Stimulated activated CD4-positive, alpha-beta T cell treated with anti-CD3 and anti-CD28 coated beads, TNF-alpha, amount 100 ng/mL, for 4 hours (primary cell): ENCODE measurements around the gene SULT1B1.

Source experiments
- DNase-seq, 3 experiments: peaks; one replicate each; pipeline ENCODE4 v3.0.0-alpha.2; 2020; ENCODE audit warnings: low read depth in 3 of 3

The SULT1B1 gene

DNA sequence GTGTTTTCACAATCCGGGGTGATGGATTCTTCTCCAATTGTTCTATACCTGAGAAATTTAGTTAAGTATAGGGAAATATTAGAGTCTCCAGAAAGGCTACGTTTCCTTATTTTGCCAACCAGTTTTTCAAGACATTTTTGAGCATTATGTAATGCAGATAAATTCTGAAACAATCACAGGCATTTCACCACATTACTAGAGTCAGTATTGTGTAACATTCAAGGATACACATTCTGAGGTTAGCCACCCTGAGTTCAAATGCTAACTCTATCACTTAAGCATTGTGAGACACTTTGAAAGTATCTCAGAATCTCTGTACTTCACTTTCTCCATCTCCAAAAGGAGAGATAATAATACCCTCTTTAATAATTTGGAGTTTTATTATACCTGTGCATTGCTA, 10.6 kb downstream of the SULT1B1 start:
- DNase-seq = no peak

DNA sequence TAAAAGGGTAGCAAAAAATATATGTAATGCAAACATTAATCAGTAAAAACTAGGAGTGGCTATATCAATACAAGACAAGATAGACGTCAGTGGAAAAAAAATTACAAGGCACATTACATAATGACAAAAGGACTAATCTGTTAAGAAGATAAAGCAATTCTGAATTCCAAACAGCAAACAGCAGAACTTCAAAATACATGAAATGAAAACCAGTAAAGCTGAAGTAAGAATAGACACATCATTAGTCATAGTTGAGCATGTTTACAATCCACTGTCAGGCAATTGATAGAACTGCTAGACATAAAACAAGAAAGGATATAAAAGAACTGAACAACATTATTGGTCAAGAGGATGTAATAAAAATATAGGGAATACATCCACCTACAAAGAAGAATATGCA, 12.2 kb downstream of the SULT1B1 start:
- no peak for DNase-seq

DNA sequence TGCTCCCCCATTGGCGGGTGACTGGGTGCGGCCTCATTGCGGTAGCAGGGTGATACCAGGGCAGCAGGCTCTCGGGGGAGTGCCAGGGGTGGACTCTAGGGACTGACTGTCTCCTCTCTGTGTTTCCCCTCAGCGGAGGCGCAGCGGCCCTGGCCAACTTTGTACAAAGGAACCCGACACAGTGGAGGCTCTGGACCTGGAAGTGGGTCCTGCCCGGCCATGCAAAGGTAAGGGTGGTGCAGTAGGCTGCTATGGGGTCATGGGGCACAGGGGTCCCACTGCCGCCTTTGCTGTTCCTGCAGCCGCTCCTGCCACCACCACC, 16.3 kb downstream of the SULT1B1 start:
- no peak for DNase-seq

DNA sequence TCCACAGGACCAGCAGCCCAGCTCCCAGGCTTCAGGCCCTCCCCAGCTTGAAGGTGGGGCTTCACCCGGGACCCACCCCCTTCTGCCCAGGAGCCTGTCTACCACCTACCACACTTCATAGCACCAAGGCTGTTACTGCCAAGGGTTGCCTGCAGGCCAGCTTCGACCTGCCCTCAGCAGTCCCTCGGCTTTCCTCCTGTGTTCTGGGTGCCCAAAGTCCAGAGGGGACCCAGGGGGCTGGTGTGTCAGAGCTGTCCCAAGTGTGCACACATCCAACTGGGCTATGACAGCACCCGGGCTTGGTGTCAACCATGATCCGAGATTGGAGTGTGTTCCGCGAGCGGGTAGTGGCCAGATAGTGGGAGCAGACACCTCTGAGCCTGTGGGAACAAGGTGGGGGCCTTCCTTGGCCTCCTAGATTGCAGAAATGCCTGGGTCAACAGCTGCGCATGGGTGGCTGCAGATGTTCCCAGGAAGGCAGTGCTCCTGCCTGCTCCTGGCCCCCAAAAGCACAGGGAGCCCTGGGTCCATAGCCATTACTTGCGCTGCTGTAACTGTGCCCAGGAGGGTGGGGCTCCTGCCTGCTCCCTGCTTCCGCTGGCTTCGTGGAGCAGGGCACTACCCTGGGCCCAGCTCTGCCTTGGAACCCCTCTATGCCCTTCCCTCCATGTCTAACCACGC, 16.8 kb downstream of the SULT1B1 start:
- no peak for DNase-seq

DNA sequence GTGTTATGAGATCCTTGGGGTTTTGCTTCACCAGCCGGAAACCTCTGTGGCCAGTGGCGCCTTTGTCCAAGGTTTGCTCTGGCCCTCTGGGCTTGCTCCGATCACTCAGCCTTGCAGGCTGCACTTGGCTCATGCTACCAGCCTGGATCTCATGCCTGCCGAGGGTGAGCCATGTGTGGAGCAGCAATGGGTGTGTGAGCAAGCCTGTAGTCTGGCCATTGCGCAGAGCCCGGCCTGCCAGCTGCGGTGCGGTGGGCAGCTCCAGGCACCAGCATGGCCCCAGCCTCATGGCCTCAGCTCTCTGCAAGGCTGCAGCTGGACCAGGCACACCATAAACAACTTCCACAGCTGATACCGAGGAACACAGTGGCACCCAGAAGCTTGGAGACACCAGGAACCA, 17.8 kb downstream of the SULT1B1 start:
- DNase-seq = no peak

DNA sequence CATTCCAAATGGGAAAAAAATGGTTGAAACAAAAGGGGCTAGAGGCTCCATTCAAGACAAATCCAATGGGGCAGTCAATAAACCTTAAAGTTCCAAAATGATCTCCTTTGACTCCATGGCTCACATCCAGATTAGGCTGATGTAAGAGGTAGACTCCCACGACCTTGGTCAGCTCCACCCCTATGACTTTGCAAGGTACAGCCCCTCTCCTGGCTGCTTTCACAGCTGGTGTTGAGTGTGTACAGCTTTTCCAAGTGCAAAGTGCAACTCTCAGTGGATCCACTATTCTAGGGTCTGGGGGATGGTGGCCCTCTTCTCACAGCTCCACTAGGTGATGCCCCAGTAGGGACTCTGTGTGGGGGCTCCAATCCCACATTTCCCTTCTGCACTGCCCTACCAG, 21.5 kb downstream of the SULT1B1 start:
- no peak for DNase-seq

DNA sequence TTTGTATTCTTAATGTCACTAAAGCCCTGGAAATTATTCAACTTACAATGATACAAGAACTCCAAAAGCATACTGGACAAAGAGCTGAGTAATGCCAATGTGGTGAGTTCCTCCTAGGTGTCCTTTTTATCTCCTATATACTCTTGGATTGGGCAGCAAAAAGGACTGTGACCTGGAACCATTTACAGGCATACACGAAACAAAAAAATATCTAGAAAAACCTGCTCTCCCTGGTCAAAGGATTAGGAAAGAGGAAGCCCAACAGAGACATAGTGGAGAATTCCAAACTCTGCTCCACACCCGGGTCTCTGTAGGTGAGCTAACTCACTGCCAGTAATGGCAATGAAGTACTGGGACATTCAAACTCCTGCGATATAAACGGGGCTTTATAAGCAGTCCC, 25.3 kb downstream of the SULT1B1 start:
- DNase-seq = no peak

DNA sequence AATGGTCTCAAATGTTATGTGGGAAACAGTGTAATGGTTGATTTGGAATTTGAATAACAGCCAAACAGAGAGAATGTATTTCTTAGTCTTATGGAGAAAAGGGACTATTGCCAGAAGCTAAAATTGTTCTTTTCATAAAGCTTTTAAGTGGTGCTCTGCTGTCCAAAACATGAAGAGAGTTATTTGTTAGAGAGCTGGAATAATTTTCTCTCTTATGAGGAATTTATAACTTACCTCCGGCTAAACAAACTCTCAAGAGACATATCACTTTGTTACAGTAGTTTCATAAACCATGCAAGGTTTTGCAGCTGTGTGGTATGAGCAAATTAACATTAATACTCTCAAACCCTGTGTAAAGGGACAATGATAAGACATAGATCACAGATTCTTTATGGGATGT, 28.6 kb downstream of the SULT1B1 start:
- DNase-seq = no peak

DNA sequence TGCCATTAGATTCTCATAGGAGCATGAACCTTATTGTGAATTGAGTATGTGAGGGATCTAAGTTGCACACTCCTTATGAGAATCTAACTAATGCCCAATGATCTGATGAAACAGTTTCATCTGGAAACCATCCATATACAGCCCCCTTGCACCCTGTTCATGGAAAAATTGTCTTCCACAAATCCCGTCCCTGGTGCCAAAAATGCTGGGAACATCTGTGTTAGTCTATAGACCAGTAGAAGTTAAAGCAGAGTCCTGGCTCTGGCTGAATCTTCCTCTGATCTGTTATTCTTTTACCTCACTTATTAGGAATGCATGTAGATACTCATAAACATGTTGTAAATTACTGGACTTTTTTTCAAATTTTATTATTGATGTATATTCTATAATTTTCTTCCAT, 29.2 kb downstream of the SULT1B1 start:
- no peak for DNase-seq

DNA sequence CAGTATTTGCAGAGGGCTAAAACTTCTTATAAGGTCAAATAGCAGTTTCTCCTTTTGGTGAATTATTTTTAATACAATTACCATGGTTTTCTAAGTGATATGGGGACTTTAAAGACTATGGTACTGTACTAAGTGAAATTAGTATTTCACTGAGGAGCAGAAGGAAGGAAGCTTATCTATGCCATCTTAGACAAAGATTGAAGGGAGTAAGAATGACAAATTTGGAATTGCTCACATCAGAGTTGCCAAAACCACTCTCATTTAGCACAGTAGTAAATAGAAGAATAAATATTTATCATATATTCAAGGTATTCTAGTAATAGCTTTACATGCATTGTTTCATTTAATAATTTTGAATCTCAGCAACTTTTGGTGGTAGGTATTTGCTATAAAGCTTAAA, 30.4 kb downstream of the SULT1B1 start:
- DNase-seq = no peak

DNA sequence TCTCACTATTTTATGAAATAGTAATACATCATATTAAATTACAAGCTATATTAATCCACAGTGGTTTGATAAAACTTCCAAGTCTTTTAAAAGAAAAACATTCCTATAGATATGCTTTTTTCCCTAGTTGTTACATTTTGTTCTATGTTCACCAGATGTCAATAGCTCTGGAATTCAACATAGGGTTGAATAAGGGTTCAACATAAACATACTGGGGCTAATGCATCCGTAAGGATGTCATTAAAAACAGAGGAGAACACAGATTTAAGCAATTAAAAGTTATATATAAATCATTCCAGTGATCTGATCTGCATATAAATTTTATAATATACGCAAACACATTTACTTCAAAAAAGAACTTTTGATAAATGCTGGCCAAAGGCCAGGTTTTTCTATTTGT, 32.5 kb downstream of the SULT1B1 start:
- DNase-seq = no peak

DNA sequence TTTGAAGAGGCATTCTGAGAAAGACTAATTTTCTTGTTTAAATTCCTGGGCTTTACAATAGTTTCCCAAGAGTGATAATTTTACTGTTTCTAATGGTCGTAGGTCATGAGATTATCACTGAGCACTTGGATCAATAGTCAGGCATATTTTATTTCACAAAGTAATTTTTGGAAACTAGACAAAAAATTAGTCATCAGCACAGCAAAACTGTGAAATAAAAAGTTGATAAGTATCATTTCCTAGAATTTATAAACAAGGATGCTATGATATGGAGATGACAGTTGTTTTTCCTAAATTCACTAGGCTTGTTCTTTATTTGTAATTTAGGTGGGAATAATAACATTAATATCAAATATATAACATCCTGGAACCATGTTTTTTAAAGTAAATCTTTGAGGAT, 33.0 kb downstream of the SULT1B1 start:
- DNase-seq = no peak

DNA sequence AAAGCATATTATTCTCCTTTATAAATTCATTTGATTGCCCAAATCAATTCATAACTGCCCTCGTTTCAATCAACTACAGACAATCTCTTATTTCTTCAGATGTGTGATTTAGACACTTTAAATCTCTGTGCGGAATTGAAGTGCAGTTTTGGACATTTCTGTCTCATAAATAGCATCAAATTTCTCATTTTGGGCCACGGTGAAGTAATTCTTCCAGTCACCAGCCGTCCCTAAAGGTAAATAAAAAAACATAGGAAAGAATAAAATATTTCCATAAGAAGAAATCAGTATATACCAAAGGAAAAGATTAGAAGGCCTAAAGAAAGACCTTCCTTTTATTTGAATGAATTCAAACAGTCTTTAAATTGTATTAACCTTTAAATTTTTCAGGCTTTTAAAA, 33.4 kb downstream of the SULT1B1 start:
- DNase-seq = no peak

DNA sequence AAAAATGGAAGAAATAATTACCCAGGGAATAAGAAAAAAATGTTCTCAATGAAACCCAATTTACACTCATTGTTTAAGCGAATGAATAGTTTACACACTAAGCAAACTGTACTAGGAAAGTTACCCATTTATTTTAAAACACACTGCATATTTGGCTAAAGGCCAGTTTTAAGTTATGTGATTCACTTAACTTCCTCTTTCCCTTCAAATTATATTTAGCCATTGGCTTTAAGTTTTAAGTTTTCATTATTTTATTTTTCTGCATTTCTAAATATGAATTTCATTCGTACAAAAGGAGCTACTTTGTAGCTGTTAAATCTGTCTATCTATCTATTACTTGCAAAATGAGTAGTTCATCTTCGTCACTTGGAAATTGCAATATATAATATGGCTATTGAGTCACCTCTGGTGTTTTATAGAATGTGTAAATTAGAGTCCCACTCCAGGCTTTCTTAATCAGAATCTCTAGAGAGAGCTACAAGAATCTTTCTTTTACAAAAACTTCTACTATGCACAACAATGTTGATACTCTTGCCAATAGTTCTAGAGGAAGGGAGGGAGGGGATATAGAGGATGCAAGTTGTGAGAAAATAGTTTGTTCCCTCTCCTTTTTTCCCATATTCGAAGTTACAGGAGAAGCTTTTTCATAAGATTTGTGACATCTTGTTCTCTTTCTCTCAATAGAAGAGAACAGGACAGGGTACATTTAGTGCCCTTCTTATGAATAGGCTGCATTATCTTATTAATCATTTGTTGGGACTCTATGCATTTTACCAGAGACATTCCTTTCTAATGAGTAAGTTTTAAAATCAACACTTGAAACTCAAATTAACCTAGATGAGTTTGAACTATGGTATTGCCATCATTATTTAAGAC, 41.8 kb downstream of the SULT1B1 start:
- DNase-seq = no peak

DNA sequence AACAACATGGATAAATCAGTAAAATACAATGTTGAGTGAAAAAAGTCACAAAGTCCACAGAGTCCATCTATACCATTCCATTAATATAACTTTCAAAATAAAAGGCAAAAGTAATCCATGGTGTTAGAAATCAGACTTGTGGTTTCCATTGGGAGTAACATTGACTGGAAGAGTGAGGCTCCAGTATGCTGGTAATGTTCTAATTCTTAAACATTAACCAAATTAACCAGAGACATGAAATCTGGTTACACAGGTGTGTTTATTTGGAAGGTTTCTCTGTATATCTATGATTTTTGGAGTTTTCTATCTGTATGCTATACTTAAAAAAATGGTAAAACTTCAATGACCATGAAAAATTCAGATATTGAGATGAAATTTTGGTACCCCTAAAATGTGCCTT, 42.6 kb downstream of the SULT1B1 start:
- no peak for DNase-seq

DNA sequence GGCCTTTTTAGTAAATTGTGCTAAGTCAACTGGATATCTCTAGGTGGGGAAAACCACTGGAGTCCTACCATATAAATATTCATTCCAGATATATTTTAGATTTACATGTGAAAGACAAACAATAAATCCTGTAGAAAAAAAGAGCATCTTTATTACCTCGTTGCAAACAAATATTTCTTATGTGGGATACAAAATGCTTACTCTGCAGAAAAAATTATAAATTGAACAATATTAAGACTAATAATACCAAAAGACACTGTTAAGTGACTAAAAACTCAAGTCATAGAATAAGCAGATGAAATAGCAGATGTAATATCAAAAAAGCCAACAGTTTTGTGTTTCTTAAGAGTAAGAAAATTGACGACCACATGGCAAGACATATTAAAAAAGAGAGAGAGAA, 43.8 kb downstream of the SULT1B1 start:
- no peak for DNase-seq

DNA sequence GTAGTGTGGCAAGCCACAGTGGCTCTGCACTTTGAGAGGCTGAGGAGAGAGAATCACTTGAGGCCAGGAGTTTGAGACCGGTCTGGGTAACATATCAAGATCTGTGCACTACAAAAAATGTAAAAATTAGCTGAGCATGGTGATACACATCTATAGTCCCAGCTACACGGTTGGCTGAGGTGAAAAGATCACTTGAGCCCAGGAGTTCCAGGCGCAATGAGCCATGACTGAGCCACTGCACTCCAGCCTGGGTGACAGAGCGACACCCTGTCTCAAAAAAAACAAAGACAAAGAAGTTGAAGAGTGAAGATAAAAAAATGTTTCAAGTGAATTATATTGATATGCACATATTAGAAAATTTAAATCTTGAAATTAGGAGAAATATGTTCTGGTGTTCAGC, 46.3 kb downstream of the SULT1B1 start:
- no peak for DNase-seq

DNA sequence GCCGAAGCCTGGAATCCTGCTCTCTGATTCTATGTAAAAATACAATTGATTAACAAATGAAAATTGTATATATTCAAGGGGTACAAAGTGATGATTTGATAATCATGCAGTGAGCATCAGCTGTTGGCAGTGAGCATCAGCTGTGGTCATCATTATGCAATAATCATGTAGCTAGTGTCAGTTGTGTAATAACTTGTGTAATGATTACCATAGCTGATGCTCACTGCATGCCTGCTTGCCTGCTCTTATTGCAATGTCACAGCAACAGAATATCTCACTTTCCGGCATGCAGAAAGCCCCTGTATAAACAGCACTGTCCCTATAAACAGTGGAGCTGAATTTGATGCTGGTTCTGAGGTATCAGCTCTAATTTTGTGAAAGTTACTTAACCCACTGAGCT, 46.8 kb downstream of the SULT1B1 start:
- no peak for DNase-seq

DNA sequence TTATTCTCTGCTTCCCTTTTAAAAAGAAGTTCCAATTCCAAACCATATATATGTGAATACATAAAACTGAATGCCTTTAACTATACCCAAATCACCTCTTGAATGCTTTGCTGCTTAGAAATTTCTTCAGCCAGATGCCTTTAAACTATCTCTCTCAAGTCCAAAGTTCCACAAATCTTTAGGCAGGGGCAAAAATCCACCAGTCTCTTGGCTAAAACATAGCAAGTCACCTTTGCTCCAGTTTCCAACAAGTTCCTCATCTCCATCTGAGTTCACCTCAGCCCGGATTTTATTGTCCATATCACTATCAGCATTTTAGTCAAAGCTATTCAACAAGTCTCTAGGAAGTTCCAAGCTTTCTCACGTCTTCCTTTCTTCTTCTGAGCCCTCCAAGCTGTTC, 49.8 kb downstream of the SULT1B1 start:
- no peak for DNase-seq

DNA sequence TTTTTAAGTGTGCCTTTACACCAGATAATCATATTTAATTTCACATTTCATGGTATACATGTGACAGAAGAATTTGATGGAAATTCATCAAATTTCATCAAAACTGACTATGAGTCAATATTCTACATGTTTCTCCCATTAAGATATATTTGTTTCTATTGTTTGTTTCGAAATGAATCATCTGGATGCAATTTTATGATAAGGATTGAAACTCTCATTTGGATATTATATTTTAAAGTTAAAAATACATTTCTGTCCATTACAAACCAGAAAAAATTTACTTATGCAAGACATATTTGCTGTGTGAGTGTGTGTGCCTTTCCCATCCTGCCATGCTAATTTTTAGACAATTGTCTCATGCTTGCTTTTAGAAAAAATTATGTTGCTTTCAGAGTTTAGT, 52.2 kb downstream of the SULT1B1 start:
- no peak for DNase-seq

DNA sequence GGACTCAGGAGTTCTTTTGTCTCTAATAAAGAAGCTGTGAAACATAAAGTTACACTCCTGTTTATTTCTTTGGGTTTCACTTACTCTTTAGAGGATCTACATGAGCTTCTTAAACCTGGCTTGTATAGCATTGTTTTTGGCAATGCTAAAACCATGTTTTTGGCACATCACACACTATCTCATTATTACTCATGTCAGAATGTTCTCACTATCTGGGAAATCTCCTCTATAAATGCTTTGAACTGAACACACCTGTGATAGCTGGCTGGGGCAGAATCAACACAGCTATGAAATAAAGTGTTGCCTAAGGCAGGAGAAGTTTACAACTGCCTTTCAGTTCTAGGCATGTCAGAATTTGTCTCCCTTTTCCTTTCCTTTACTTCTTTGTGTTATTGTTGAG, 52.6 kb downstream of the SULT1B1 start:
- DNase-seq = no peak

DNA sequence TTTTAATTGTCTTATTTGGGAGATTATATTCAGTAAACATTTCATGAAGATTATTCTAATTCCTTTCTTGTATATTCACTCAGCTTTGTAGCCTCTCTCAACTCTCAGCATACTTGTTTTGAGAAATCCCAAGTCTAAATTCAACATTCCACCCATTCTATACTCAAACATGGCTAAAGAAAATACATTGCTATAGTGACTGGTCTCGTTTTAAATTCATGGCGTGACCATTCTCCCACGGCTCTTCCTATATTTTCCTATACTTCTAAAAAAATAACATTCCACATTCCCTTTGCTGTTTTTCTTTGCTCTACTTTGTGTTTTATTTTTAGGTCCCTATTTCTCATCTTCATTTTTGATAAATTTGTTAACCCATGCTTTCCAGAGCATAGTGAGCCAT, 58.2 kb downstream of the SULT1B1 start:
- DNase-seq = no peak

DNA sequence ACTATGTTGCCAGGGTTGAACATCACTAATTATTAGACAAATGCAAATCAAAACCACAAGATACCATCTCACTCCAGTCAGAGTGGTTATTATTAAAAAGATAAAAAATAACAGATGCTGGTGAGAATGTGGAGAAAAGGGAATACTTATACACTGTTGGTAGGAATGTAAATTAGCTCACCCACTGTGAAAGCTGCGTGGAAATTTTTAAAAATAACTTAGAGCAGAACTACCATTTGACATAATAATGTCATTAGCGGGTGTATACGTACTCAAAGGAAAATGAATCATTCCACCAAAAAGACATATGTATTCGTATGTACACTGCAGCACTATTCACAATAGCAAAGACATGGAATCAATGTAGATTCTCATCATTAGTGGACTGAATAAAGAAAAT, 58.7 kb downstream of the SULT1B1 start:
- no peak for DNase-seq
